GM12873 (cell line): ENCODE data around the gene KLHL21.

Source experiments
- TF ChIP-seq, protein P1 (sequence below): IDR thresholded peaks from 2 replicates; pipeline ENCODE4 v1.5.1; 2012; ENCODE audit warnings: low read depth, mild to moderate bottlenecking, moderate library complexity, low read length, control low read depth; ENCODE audit not compliant: insufficient read depth; ENCODE audit errors: missing control alignments

The KLHL21 gene

GRCh38 chr1:6612641-6613360 lies 10.1 kb upstream of the KLHL21 start:
- TF ChIP-seq, protein P1, sequence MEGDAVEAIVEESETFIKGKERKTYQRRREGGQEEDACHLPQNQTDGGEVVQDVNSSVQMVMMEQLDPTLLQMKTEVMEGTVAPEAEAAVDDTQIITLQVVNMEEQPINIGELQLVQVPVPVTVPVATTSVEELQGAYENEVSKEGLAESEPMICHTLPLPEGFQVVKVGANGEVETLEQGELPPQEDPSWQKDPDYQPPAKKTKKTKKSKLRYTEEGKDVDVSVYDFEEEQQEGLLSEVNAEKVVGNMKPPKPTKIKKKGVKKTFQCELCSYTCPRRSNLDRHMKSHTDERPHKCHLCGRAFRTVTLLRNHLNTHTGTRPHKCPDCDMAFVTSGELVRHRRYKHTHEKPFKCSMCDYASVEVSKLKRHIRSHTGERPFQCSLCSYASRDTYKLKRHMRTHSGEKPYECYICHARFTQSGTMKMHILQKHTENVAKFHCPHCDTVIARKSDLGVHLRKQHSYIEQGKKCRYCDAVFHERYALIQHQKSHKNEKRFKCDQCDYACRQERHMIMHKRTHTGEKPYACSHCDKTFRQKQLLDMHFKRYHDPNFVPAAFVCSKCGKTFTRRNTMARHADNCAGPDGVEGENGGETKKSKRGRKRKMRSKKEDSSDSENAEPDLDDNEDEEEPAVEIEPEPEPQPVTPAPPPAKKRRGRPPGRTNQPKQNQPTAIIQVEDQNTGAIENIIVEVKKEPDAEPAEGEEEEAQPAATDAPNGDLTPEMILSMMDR: no peak

DNA sequence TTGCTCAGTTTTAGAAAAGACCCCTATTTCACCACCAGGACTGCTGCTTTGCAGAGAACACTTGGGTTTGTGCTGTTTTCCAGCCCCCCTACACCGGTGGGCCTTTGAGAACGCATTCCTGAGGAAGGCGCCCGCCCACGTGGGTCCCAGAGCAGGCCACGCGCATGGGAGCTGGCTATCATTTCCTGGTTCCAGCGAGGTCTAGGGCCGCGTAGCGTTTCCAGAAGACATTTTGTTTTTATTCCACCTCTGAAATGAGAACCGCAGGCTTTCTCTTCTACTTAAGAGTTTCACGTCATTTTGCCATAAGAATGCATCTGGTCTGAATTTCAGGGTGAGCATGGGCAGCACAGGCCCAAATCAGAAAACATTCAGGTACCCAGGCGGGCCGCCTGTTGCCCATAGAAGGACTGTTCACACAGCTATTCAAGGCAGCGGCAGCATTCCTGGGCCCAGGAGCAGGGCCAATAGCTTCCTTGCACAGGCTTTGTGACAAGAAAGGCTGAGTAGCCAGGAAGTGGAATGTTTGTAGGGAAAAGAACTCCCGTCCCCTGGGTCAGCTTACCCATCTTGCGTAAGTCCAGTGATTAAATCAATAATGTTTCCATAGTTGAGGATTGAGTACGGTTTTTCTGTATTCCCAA lies 1.4 kb upstream of the KLHL21 start:
- TF ChIP-seq, protein P1: no peak

DNA sequence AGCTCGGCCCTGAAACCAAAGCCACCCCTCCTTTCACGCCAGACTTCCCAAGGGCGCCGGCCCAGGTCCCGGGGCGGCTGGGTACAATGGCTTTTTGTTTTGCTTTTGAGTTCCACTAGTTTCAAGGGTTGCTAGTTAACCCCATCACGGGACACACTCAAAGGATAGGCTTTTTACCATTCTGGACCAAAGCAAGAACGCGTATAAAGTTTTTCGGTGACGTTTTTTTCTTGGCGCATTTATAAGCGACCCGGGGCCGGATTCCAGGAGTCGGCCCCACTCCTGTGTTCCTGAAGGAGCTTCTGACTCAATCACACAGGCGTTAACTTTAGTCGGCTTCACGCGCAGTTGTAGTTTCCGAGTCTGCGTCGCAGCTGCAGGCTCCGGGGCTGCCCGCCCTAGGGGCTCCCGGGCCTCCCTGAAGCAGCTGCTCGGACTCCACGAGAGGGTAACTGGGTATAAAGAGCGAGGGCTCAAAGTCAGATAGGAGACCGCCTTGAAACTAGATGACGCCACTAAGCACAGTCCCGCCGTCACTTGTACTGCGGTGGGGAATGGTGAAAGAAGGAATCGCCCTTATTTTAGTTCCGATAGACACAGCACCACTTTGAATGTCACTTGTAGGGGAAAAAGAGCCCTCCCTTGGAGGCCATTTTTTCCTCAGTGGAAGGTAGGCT lies 707 bp upstream of the KLHL21 start:
- TF ChIP-seq, protein P1: no peak

- TF ChIP-seq, protein P1: no peak
Measured at GRCh38 chr1:6601923-6602668, 573 bp downstream of the KLHL21 start.

GRCh38 chr1:6601049-6601922 lies 1.4 kb downstream of the KLHL21 start:
- TF ChIP-seq, protein P1: no peak

DNA sequence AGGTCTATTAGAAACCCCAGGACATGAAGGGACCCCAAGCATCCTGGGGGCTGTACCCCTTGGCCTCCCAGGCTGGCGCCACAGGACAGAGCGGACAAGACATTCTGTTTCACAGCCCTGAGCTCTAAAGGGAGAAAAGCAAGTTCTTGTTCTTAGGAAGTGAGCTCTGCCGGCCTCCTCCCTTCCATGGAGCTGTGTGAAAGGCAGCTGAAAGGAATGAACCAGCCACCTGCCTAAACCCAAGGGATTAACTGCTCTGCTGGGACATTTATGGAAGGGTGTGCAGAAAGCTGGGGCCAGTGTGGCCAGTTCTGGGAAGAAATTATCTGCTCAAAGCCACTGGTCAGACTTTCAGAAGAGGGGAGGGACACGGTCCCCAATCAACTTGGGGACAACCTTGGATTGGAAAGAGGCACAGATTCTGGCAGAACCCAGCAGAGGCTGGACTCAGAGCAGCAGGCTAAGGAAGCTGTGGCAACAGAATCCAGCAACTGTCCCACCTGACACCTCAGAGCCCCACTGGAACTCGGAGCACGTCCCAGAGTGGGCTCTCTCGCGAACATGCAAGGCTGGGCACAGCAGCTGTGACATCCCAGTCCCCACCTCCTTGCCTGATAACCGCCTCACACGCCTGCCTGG lies 2.1 kb downstream of the KLHL21 start:
- TF ChIP-seq, protein P1: no peak
